Natural killer cell (primary cell): ENCODE results near the gene CHRNA5. TPM values are rescaled to one million over a fixed set of nuclear protein-coding genes. Genes with fewer than 3 reads are reported as not detected.

Experiments used
- ATAC-seq, 3 donors: fragments of 150-1000 bp in 2 of 3; fragments of 200-7000 bp in 1 of 3; cut with Tn5 transposase; 1 replicate in 1 of 3; 2 replicates in 2 of 3; pipeline ENCODE4 v1.10.0; 2021; ENCODE audit warnings: mild to moderate bottlenecking in 2 of 3, moderate library complexity in 2 of 3
- DNase-seq, 2 donors: peaks; one replicate each; pipeline versions ENCODE4 v3.0.0 to v3.0.0-alpha.2; 2013 to 2021; ENCODE audit warnings: mixed read lengths in 1 of 2
- H3K27ac ChIP-seq: one replicate; pipeline ENCODE4 v1.5.1; 2013; ENCODE audit warnings: mild to moderate bottlenecking, low read length
- H3K27me3 ChIP-seq: one replicate; pipeline ENCODE4 v1.6.1; 2013; ENCODE audit warnings: low read length; ENCODE audit not compliant: control insufficient read depth, insufficient read depth
- H3K36me3 ChIP-seq: one replicate; pipeline ENCODE4 v1.6.1; 2013; ENCODE audit warnings: low read length; ENCODE audit not compliant: control insufficient read depth, insufficient read depth
- H3K4me1 ChIP-seq: one replicate; pipeline ENCODE4 v1.6.1; 2013; ENCODE audit warnings: low read length; ENCODE audit not compliant: control insufficient read depth, insufficient read depth
- H3K4me3 ChIP-seq: one replicate; pipeline ENCODE4 v1.5.1; 2013; ENCODE audit warnings: low read length
- H3K9me3 ChIP-seq: one replicate; pipeline ENCODE4 v1.6.1; 2013; ENCODE audit warnings: low read length; ENCODE audit not compliant: control insufficient read depth, insufficient read depth
- H3K27ac Mint-ChIP-seq, 2 donors: one replicate each; pipeline ENCODE4 v1.8.0; 2022; ENCODE audit warnings: mild to moderate bottlenecking in 2 of 2, mixed read lengths in 2 of 2, moderate library complexity in 1 of 2
- H3K27me3 Mint-ChIP-seq, 2 donors: one replicate each; pipeline ENCODE4 v1.8.0; 2022; ENCODE audit warnings: low read depth in 2 of 2, mixed read lengths in 2 of 2
- H3K36me3 Mint-ChIP-seq: one replicate; pipeline ENCODE4 v1.8.0; 2022; ENCODE audit warnings: mixed read lengths
- H3K4me1 Mint-ChIP-seq, 2 donors: one replicate each; pipeline ENCODE4 v1.8.0; 2022; ENCODE audit warnings: mixed read lengths in 2 of 2
- H3K4me3 Mint-ChIP-seq: one replicate; pipeline ENCODE4 v1.8.0; 2022; ENCODE audit warnings: mild to moderate bottlenecking, moderate library complexity, mixed read lengths
- H3K9me3 Mint-ChIP-seq, 2 donors: one replicate each; pipeline ENCODE4 v1.8.0; 2022; ENCODE audit warnings: mixed read lengths in 2 of 2
- WGBS: methylation state at CpG from one replicate; pipeline ENCODE4 v1.1.7; 2013; ENCODE audit warnings: missing lambda C conversion rate; ENCODE audit not compliant: insufficient coverage; 5-methylcytosine and 5-hydroxymethylcytosine counted together
- intact Hi-C: fragments of 100-400 bp; cut with micrococcal nuclease; formaldehyde crosslinking; loops from one replicate; pipeline ENCODE4 v1.14.2; 2022
- total RNA-seq, 4 donors: library from RNA; stranded (reverse); fragments of 120-200 nt in 1 of 4; gene quantifications; one replicate each; pipeline versions ENCODE4 v1.2.3 to v1.2.4, GENCODE V29; 2013 to 2022
- TF ChIP-seq, protein P1 (sequence below): fragments of 200-600 bp; IDR thresholded peaks from one replicate; pipeline ENCODE4 v1.8.0; 2022; ENCODE audit warnings: antibody characterized with exemption

Gene CHRNA5
- total RNA-seq, 3 donors from 2014 or later (not counting 1 experiment from before 2014, with no cell fraction given) = 0.23 to 0.45 (median 0.42) TPM

DNA sequence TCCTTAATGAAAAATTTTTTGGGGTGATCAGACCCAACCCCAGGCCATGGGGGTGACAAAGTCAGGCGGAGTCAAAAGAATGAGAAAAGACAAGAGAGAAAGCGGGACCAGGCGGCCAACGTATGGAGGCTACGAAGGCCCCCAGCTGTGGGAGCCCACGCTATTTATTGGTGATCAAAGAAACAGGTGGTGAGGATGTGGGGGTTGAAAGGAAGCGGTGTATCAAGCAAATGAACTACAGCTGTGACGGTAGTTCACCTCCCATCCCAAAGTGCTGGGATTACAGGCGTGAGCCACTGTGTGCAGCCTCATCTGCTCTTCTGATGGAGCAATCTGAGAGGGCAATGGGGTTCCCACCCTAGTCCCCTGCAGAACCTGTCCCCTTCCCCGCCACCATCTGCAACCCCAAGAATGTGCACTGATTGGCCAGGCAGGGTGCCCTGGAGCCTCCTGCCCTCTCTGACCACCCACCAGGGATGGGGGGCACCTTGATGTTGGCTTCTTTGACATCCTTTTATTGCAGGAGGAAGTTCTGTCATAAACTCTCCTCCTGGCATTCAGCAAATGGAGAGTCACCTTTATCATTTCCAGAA lies 56.6 kb downstream of the CHRNA5 start:
- intact Hi-C loops = no loop called here
- H3K27ac Mint-ChIP-seq = no peak overlapping the region
- peaks cover 31 to 44% of the 10 kb centered on the region in 2 donors for H3K27me3 Mint-ChIP-seq
- DNase-seq = no peak
- Histone ChIP-seq H3K36me3 (no peaks in the 10 kb centered on the region), H3K4me1 (no peaks in the 10 kb centered on the region), H3K4me3 (no peak overlapping the region), H3K27me3 (peaks cover 10% of the 10 kb centered on the region), H3K27ac (no peak overlapping the region), H3K9me3 (no peaks in the 10 kb centered on the region)
- H3K9me3 Mint-ChIP-seq = no peaks in the 10 kb centered on the region
- TF ChIP-seq, protein P1, sequence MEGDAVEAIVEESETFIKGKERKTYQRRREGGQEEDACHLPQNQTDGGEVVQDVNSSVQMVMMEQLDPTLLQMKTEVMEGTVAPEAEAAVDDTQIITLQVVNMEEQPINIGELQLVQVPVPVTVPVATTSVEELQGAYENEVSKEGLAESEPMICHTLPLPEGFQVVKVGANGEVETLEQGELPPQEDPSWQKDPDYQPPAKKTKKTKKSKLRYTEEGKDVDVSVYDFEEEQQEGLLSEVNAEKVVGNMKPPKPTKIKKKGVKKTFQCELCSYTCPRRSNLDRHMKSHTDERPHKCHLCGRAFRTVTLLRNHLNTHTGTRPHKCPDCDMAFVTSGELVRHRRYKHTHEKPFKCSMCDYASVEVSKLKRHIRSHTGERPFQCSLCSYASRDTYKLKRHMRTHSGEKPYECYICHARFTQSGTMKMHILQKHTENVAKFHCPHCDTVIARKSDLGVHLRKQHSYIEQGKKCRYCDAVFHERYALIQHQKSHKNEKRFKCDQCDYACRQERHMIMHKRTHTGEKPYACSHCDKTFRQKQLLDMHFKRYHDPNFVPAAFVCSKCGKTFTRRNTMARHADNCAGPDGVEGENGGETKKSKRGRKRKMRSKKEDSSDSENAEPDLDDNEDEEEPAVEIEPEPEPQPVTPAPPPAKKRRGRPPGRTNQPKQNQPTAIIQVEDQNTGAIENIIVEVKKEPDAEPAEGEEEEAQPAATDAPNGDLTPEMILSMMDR = no peak
- no peak for ATAC-seq
- H3K4me1 Mint-ChIP-seq = no peaks in the 10 kb centered on the region
- no peak overlapping the region for H3K4me3 Mint-ChIP-seq
- no peaks in the 10 kb centered on the region for H3K36me3 Mint-ChIP-seq
- WGBS = 72% methylated on average over 10 of the region's 10 CpGs

GRCh38 chr15:78623786-78624497 lies 58.6 kb downstream of the CHRNA5 start:
- H3K27me3 ChIP-seq = peaks cover 5% of the 10 kb centered on the region
- no peaks in the 10 kb centered on the region for H3K36me3 Mint-ChIP-seq
- H3K4me3 ChIP-seq = no peak overlapping the region
- no peak overlapping the region for H3K4me3 Mint-ChIP-seq
- 89% methylated on average over 7 of the region's 7 CpGs for WGBS
- H3K4me1 ChIP-seq = no peaks in the 10 kb centered on the region
- intact Hi-C loops = no loop called here
- no peaks in the 10 kb centered on the region for H3K4me1 Mint-ChIP-seq
- TF ChIP-seq, protein P1 = no peak
- DNase-seq (no peak), ATAC-seq (no peak)
- no peaks in the 10 kb centered on the region for H3K9me3 ChIP-seq
- no peaks in the 10 kb centered on the region for H3K9me3 Mint-ChIP-seq
- H3K36me3 ChIP-seq = no peaks in the 10 kb centered on the region
- no peak overlapping the region for H3K27ac Mint-ChIP-seq
- H3K27me3 Mint-ChIP-seq = peaks cover 32 to 41% of the 10 kb centered on the region in 2 donors
- no peak overlapping the region for H3K27ac ChIP-seq

GRCh38 chr15:78624651-78625590 lies 59.6 kb downstream of the CHRNA5 start:
- intact Hi-C loops = no loop called here
- Mint-ChIP-seq H3K4me3 (no peak overlapping the region), H3K36me3 (no peaks in the 10 kb centered on the region), H3K27me3 (peaks cover 24 to 36% of the 10 kb centered on the region in 2 donors), H3K27ac (no peak overlapping the region), H3K9me3 (no peaks in the 10 kb centered on the region), H3K4me1 (no peaks in the 10 kb centered on the region)
- no peak overlapping the region for H3K27ac ChIP-seq
- no peaks in the 10 kb centered on the region for H3K4me1 ChIP-seq
- no peak overlapping the region for H3K4me3 ChIP-seq
- TF ChIP-seq, protein P1 = no peak
- no peak for DNase-seq
- no peaks in the 10 kb centered on the region for H3K36me3 ChIP-seq
- H3K27me3 ChIP-seq = peaks cover 3% of the 10 kb centered on the region
- no peaks in the 10 kb centered on the region for H3K9me3 ChIP-seq
- ATAC-seq = peak in 1 of 3 donors; percentile 16
- WGBS = 76% methylated on average over 16 of the region's 17 CpGs
